ENCODE data around the gene GPD1.

Gene GPD1

DNA sequence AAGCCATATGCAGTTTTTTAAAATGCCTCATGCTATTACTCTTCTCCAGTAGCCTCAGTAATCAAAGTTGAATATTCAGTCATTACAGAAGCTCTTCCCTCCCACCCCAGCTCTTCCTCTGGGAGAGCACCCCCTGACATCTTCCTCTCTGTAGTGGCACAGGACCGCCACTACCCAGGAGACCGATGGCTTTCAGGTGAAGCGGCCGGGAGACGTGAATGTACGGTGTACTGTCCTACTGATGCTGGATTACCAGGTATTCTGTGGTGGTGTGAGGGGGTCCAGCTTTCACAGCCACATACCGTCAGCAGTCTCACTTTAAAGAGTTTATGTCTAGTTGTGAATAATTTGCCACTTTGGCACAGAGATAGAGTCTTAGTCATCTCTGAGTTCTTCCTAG is 14.1 kb upstream of the GPD1 start:
- Histone ChIP-seq H2BK120ac (ENCODE audit: low read depth, low read length) (no peak overlapping the region), H3K27me3 (ENCODE audit: control insufficient read depth in 1 of 2, insufficient read depth in 1 of 2, low read length in 2 of 2) (no peaks in the 10 kb centered on the region), H3K9me3 (ENCODE audit: control insufficient read depth, low read length) (no peaks in the 10 kb centered on the region), H4K8ac (ENCODE audit: low read length) (no peak overlapping the region), H3K79me1 (replicated peaks; ENCODE audit: low read length, poor library complexity, severe bottlenecking) (peaks cover 19% of the 10 kb centered on the region), H3K23ac (ENCODE audit: low read length in 2 of 2) (no peak overlapping the region), H3K27ac (ENCODE audit: low read length, poor library complexity, severe bottlenecking) (no peak overlapping the region), H3K9ac (ENCODE audit: low read length) (peak overlapping the region; percentile 75), H3K18ac (ENCODE audit: low read depth in 1 of 2, low read length in 2 of 2) (no peak overlapping the region), H2BK12ac (ENCODE audit: low read length in 2 of 2) (no peak overlapping the region), H2AK5ac (ENCODE audit: low read length, severe bottlenecking) (no peak overlapping the region), H3K4me3 (ENCODE audit: insufficient read depth in 1 of 2, low read depth in 1 of 2, low read length in 2 of 2) (no peak overlapping the region), H3K14ac (ENCODE audit: low read length in 2 of 2) (no peak overlapping the region), H3K4me2 (ENCODE audit: low read length, poor library complexity, severe bottlenecking) (no peak overlapping the region), H3K36me3 (ENCODE audit: control insufficient read depth in 1 of 2, insufficient read depth in 2 of 2, low read depth in 1 of 2, low read length in 2 of 2) (peaks cover 56 to 70% of the 10 kb centered on the region in 2 experiments), H4K91ac (ENCODE audit: low read length) (no peak overlapping the region), H2AFZ (ENCODE audit: low read depth, low read length) (no peak overlapping the region), H3K4ac (ENCODE audit: low read depth in 1 of 2, low read length in 2 of 2) (no peak overlapping the region), H3K4me1 (ENCODE audit: control insufficient read depth, insufficient read depth, low read depth, low read length) (peaks cover 6% of the 10 kb centered on the region), H2BK15ac (ENCODE audit: low read depth, poor library complexity, severe bottlenecking) (no peak overlapping the region), H2BK5ac (ENCODE audit: low read depth, low read length, poor library complexity, severe bottlenecking) (no peak overlapping the region)
- no peak for DNase-seq
- WGBS = 97% methylated on average over 7 of the region's 7 CpGs

GRCh38 chr12:50090391-50090790 is 13.4 kb upstream of the GPD1 start:
- Histone ChIP-seq H3K4me1 (ENCODE audit: control insufficient read depth, insufficient read depth, low read depth, low read length) (peaks cover 6% of the 10 kb centered on the region), H3K14ac (ENCODE audit: low read length in 2 of 2) (no peak overlapping the region), H3K4me2 (ENCODE audit: low read length, poor library complexity, severe bottlenecking) (no peak overlapping the region), H3K23ac (ENCODE audit: low read length in 2 of 2) (no peak overlapping the region), H2AK5ac (ENCODE audit: low read length, severe bottlenecking) (no peak overlapping the region), H3K9me3 (ENCODE audit: control insufficient read depth, low read length) (no peaks in the 10 kb centered on the region), H3K27me3 (ENCODE audit: control insufficient read depth in 1 of 2, insufficient read depth in 1 of 2, low read length in 2 of 2) (no peaks in the 10 kb centered on the region), H4K91ac (ENCODE audit: low read length) (no peak overlapping the region), H3K79me1 (replicated peaks; ENCODE audit: low read length, poor library complexity, severe bottlenecking) (peaks cover 19% of the 10 kb centered on the region), H3K36me3 (ENCODE audit: control insufficient read depth in 1 of 2, insufficient read depth in 2 of 2, low read depth in 1 of 2, low read length in 2 of 2) (peaks cover 61 to 76% of the 10 kb centered on the region in 2 experiments), H3K4ac (ENCODE audit: low read depth in 1 of 2, low read length in 2 of 2) (no peak overlapping the region), H2AFZ (ENCODE audit: low read depth, low read length) (no peak overlapping the region), H2BK120ac (ENCODE audit: low read depth, low read length) (no peak overlapping the region), H2BK15ac (ENCODE audit: low read depth, poor library complexity, severe bottlenecking) (no peak overlapping the region), H4K8ac (ENCODE audit: low read length) (no peak overlapping the region), H3K18ac (ENCODE audit: low read depth in 1 of 2, low read length in 2 of 2) (no peak overlapping the region), H3K9ac (ENCODE audit: low read length) (peak overlapping the region; percentile 75), H3K27ac (ENCODE audit: low read length, poor library complexity, severe bottlenecking) (no peak overlapping the region), H2BK12ac (ENCODE audit: low read length in 2 of 2) (no peak overlapping the region), H3K4me3 (ENCODE audit: insufficient read depth in 1 of 2, low read depth in 1 of 2, low read length in 2 of 2) (no peak overlapping the region), H2BK5ac (ENCODE audit: low read depth, low read length, poor library complexity, severe bottlenecking) (no peak overlapping the region)
- 100% methylated on average over 4 of the region's 5 CpGs for WGBS
- DNase-seq = no peak

DNA sequence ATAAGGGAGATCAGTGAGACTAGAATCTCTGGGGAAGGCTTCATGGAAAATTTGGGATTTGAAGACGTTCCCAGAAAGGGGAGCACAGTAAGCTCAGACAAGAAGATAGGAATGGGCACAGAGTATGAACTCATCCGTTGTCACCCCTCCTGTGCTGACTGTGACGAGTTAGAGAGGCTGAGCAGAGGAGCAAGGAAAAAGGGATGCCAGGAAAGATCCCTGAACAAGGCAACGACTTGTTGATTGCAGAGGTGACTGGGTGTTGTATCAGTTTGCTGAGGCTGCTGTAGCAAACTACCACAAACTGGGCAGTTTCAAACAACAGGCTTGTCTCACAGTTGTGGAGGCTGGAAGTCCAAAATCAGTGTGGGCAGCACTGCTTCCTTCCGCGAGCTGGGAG is 5.9 kb upstream of the GPD1 start:
- Histone ChIP-seq H3K4me1 (ENCODE audit: control insufficient read depth, insufficient read depth, low read depth, low read length) (peaks cover 4% of the 10 kb centered on the region), H3K9ac (ENCODE audit: low read length) (no peak overlapping the region), H3K14ac (ENCODE audit: low read length in 2 of 2) (no peak overlapping the region), H3K36me3 (ENCODE audit: control insufficient read depth in 1 of 2, insufficient read depth in 2 of 2, low read depth in 1 of 2, low read length in 2 of 2) (peaks cover 80 to 82% of the 10 kb centered on the region in 2 experiments), H2BK15ac (ENCODE audit: low read depth, poor library complexity, severe bottlenecking) (no peak overlapping the region), H3K4me3 (ENCODE audit: insufficient read depth in 1 of 2, low read depth in 1 of 2, low read length in 2 of 2) (no peak overlapping the region), H3K4ac (ENCODE audit: low read depth in 1 of 2, low read length in 2 of 2) (no peak overlapping the region), H3K23ac (ENCODE audit: low read length in 2 of 2) (no peak overlapping the region), H3K27ac (ENCODE audit: low read length, poor library complexity, severe bottlenecking) (no peak overlapping the region), H3K79me1 (replicated peaks; ENCODE audit: low read length, poor library complexity, severe bottlenecking) (peaks cover 16% of the 10 kb centered on the region), H4K8ac (ENCODE audit: low read length) (no peak overlapping the region), H2AFZ (ENCODE audit: low read depth, low read length) (no peak overlapping the region), H3K18ac (ENCODE audit: low read depth in 1 of 2, low read length in 2 of 2) (no peak overlapping the region), H2BK5ac (ENCODE audit: low read depth, low read length, poor library complexity, severe bottlenecking) (no peak overlapping the region), H2AK5ac (ENCODE audit: low read length, severe bottlenecking) (no peak overlapping the region), H4K91ac (ENCODE audit: low read length) (no peak overlapping the region), H2BK120ac (ENCODE audit: low read depth, low read length) (no peak overlapping the region), H3K9me3 (ENCODE audit: control insufficient read depth, low read length) (no peaks in the 10 kb centered on the region), H3K4me2 (ENCODE audit: low read length, poor library complexity, severe bottlenecking) (no peak overlapping the region), H3K27me3 (ENCODE audit: control insufficient read depth in 1 of 2, insufficient read depth in 1 of 2, low read length in 2 of 2) (no peaks in the 10 kb centered on the region), H2BK12ac (ENCODE audit: low read length in 2 of 2) (no peak overlapping the region)
- WGBS = 95% methylated on average over 6 of the region's 6 CpGs
- DNase-seq = no peak

- 67% methylated on average over 5 of the region's 5 CpGs for WGBS
- Histone ChIP-seq H3K27me3 (ENCODE audit: control insufficient read depth in 1 of 2, insufficient read depth in 1 of 2, low read length in 2 of 2) (no peaks in the 10 kb centered on the region), H3K4me2 (ENCODE audit: low read length, poor library complexity, severe bottlenecking) (no peak overlapping the region), H2BK5ac (ENCODE audit: low read depth, low read length, poor library complexity, severe bottlenecking) (no peak overlapping the region), H3K79me1 (replicated peaks; ENCODE audit: low read length, poor library complexity, severe bottlenecking) (peaks cover 13% of the 10 kb centered on the region), H4K91ac (ENCODE audit: low read length) (no peak overlapping the region), H4K8ac (ENCODE audit: low read length) (no peak overlapping the region), H3K4ac (ENCODE audit: low read depth in 1 of 2, low read length in 2 of 2) (no peak overlapping the region), H3K36me3 (ENCODE audit: control insufficient read depth in 1 of 2, insufficient read depth in 2 of 2, low read depth in 1 of 2, low read length in 2 of 2) (peaks cover 65 to 69% of the 10 kb centered on the region in 2 experiments), H3K27ac (ENCODE audit: low read length, poor library complexity, severe bottlenecking) (no peak overlapping the region), H3K9ac (ENCODE audit: low read length) (peak overlapping the region; percentile 39), H2BK12ac (ENCODE audit: low read length in 2 of 2) (no peak overlapping the region), H2AK5ac (ENCODE audit: low read length, severe bottlenecking) (no peak overlapping the region), H3K14ac (ENCODE audit: low read length in 2 of 2) (no peak overlapping the region), H3K9me3 (ENCODE audit: control insufficient read depth, low read length) (no peaks in the 10 kb centered on the region), H2BK120ac (ENCODE audit: low read depth, low read length) (no peak overlapping the region), H3K4me1 (ENCODE audit: control insufficient read depth, insufficient read depth, low read depth, low read length) (peaks cover 7% of the 10 kb centered on the region), H2AFZ (ENCODE audit: low read depth, low read length) (no peak overlapping the region), H2BK15ac (ENCODE audit: low read depth, poor library complexity, severe bottlenecking) (no peak overlapping the region), H3K4me3 (ENCODE audit: insufficient read depth in 1 of 2, low read depth in 1 of 2, low read length in 2 of 2) (no peak overlapping the region), H3K23ac (ENCODE audit: low read length in 2 of 2) (no peak overlapping the region), H3K18ac (ENCODE audit: low read depth in 1 of 2, low read length in 2 of 2) (no peak overlapping the region)
- no peak for DNase-seq
Measured at GRCh38 chr12:50099302-50100008, 4.4 kb upstream of the GPD1 start.

Data from mesenchymal stem cell (in vitro differentiated cells and primary cell).